GM12892 (cell line): ENCODE data around the gene PRKN.

ENCODE experiments used
- POLR2A ChIP-seq: IDR thresholded peaks from 2 replicates; pipeline ENCODE4 v1.6.1; 2011; ENCODE audit warnings: low read depth, low read length, control low read depth
- POLR2AphosphoS5 ChIP-seq: IDR thresholded peaks from 2 replicates; pipeline ENCODE4 v1.6.1; 2011; ENCODE audit warnings: low read depth, low read length, control low read depth
- TAF1 ChIP-seq: IDR thresholded peaks from 2 replicates; pipeline ENCODE4 v1.6.1; 2011; ENCODE audit warnings: low read depth, mild to moderate bottlenecking, control low read depth, low read length, borderline replicate concordance

DNA sequence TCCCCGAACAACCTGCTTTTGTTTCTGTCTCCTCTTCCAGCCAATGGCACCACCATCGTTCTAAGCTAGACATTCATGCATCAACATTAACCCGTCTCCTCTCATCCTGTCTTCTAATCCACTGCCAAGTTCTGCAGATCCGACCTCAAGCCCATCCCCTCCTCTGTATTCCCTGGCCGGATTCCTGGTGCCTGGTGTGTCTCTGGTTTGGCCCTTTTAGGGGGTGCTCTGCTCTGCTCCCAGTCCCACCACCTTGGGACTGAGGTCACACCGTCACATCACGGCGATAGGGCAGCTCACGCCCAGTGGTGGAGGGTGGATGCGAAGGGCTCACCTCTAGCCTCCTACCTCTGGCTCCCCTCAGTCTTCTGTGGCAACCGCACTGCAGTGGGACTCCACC, 1351.2 kb downstream of the PRKN start:
- TF ChIP-seq POLR2AphosphoS5 (no peak), POLR2A (no peak), TAF1 (no peak)
